ENCODE measurements around the gene EFEMP2.

DNA sequence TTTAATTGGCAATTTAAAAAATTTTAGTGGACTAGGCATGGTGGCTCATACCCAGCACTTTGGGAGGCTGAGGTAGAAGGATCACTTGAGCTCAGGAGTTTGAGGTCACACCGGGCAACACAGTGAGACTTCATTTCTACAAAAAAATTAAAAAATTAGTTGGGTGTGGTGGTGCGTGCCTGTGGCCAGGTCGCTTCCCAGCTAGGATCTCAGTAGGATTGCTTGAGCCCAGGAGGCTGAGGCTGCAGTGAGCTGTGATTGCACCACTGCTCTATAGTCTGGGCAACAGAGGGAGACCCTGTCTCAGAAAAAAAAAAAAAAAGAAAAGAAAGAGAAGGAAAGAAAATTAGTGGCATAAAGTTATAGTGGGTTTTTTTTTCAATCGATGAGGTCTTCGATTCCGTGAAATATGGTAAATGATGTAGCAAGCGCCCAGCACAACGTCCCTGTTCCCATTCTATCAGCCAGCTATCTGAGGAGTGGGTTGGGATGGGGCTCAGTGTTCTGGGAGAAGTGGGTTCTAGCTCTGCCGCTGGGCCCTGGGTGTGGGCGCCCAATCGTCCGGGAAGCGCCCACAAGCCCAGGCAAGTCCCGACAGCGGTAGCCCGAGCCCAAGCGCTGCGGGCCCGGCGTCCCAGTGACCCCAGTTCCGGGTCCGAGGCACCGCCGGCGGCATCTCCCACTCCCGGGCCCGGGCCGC, 26.2 kb upstream of the EFEMP2 start:
- TF ChIP-seq, protein P1, sequence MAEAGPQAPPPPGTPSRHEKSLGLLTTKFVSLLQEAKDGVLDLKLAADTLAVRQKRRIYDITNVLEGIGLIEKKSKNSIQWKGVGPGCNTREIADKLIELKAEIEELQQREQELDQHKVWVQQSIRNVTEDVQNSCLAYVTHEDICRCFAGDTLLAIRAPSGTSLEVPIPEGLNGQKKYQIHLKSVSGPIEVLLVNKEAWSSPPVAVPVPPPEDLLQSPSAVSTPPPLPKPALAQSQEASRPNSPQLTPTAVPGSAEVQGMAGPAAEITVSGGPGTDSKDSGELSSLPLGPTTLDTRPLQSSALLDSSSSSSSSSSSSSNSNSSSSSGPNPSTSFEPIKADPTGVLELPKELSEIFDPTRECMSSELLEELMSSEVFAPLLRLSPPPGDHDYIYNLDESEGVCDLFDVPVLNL (IDR thresholded peaks at IDR 0.05; ENCODE audit: low read depth, low read length): no peak
- TF ChIP-seq ZNF384 (IDR thresholded peaks at IDR 0.05; ENCODE audit: borderline replicate concordance, low read depth, low read length): no peak
- TF ChIP-seq GABPA (IDR thresholded peaks at IDR 0.05; ENCODE audit: low read depth): no peak
- TF ChIP-seq, protein P2, sequence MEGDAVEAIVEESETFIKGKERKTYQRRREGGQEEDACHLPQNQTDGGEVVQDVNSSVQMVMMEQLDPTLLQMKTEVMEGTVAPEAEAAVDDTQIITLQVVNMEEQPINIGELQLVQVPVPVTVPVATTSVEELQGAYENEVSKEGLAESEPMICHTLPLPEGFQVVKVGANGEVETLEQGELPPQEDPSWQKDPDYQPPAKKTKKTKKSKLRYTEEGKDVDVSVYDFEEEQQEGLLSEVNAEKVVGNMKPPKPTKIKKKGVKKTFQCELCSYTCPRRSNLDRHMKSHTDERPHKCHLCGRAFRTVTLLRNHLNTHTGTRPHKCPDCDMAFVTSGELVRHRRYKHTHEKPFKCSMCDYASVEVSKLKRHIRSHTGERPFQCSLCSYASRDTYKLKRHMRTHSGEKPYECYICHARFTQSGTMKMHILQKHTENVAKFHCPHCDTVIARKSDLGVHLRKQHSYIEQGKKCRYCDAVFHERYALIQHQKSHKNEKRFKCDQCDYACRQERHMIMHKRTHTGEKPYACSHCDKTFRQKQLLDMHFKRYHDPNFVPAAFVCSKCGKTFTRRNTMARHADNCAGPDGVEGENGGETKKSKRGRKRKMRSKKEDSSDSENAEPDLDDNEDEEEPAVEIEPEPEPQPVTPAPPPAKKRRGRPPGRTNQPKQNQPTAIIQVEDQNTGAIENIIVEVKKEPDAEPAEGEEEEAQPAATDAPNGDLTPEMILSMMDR (IDR thresholded peaks at IDR 0.05 in 2 of 3, conservative IDR thresholded peaks at IDR 0.05 in 1 of 3; ENCODE audit: control insufficient read depth in 2 of 3, extremely low read depth in 1 of 3, insufficient read depth in 1 of 3, low read depth in 3 of 3, low read length in 3 of 3): no peak
- no peak for TF ChIP-seq SIX5 (IDR thresholded peaks at IDR 0.05; ENCODE audit: low read depth, low read length, severe bottlenecking)
- TF ChIP-seq, protein P3, sequence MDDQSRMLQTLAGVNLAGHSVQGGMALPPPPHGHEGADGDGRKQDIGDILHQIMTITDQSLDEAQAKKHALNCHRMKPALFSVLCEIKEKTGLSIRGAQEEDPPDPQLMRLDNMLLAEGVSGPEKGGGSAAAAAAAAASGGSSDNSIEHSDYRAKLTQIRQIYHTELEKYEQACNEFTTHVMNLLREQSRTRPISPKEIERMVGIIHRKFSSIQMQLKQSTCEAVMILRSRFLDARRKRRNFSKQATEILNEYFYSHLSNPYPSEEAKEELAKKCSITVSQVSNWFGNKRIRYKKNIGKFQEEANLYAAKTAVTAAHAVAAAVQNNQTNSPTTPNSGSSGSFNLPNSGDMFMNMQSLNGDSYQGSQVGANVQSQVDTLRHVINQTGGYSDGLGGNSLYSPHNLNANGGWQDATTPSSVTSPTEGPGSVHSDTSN (IDR thresholded peaks at IDR 0.05; ENCODE audit: insufficient replicate concordance, low read depth, low read length): no peak
- no peak for TF ChIP-seq JUND (IDR thresholded peaks at IDR 0.05; ENCODE audit: low read depth, low read length)
- peak; percentile 48; the same call in 1 of the 2 replicates for TF ChIP-seq POLR2A (IDR thresholded peaks at IDR 0.05; ENCODE audit: low read depth, low read length)

Data from GM12878 (cell line).